B cell (primary cell): ENCODE data around the gene PDIA4. TPM values are rescaled to one million over a fixed set of nuclear protein-coding genes. Genes with fewer than 3 reads are reported as not detected.

Experiments used
- ATAC-seq: fragments of 200-7000 bp; cut with Tn5 transposase; one replicate; pipeline ENCODE4 v1.10.0; 2021; ENCODE audit warnings: low read depth, mild to moderate bottlenecking, moderate number of reproducible peaks, moderate library complexity
- CTCF ChIA-PET: fragments of 350-600 bp; sonication (Branson Sonifier 250); formaldehyde crosslinking; loops from one replicate; lab custom pipeline; 2021; ENCODE audit warnings: antibody characterized with exemption, inconsistent platforms; lab: Charles Lee
- POLR2A ChIA-PET: fragments of 350-600 bp; sonication (Branson Sonifier 250); formaldehyde crosslinking; loops from one replicate; lab custom pipeline; 2021; ENCODE audit warnings: antibody characterized with exemption; lab: Charles Lee
- DNase-seq: peaks from one replicate; pipeline ENCODE4 v3.0.0; 2013
- H2AFZ ChIP-seq: 2 replicates; pipeline ENCODE4 v1.6.1; 2012; ENCODE audit warnings: mild to moderate bottlenecking, low read depth, low read length; ENCODE audit not compliant: insufficient read depth, poor library complexity, severe bottlenecking
- H3K27ac ChIP-seq, 2 donors: 1 replicate in 1 of 2; 2 replicates in 1 of 2; pipeline ENCODE4 v1.5.1; 2012 to 2013; ENCODE audit warnings: low read length in 2 of 2, mild to moderate bottlenecking in 2 of 2, moderate library complexity in 1 of 2
- H3K27me3 ChIP-seq, 4 experiments: fragments of 200-600 bp in 1 of 4; sonication (generic) in 1 of 4; replicated peaks in 1 of 4; 1 replicate in 2 of 4; 2 replicates in 2 of 4; pipeline versions ENCODE4 v1.6.1 to v1.7.0; 2013 to 2016; ENCODE audit warnings: low read length in 3 of 4, mild to moderate bottlenecking in 2 of 4, mixed read lengths in 1 of 4, moderate library complexity in 1 of 4; ENCODE audit not compliant: insufficient read depth in 4 of 4, control insufficient read depth in 3 of 4; ENCODE audit errors: control extremely low read depth in 1 of 4
- H3K36me3 ChIP-seq, 2 experiments: replicated peaks in 1 of 2; 1 replicate in 1 of 2; 2 replicates in 1 of 2; pipeline versions ENCODE4 v1.6.1 to v1.7.1; 2013; ENCODE audit warnings: low read length in 1 of 2; ENCODE audit not compliant: insufficient read depth in 2 of 2, control insufficient read depth in 1 of 2; ENCODE audit errors: control extremely low read depth in 1 of 2, extremely low read depth in 1 of 2
- H3K4me1 ChIP-seq, 2 donors: fragments of 200-600 bp in 1 of 2; sonication (generic) in 1 of 2; 1 replicate in 1 of 2; 2 replicates in 1 of 2; pipeline versions ENCODE4 v1.5.1 to v1.6.1; 2013 to 2017; ENCODE audit warnings: low read length in 2 of 2; ENCODE audit not compliant: control insufficient read depth in 2 of 2, insufficient read depth in 2 of 2
- H3K4me2 ChIP-seq: replicated peaks from 2 replicates; pipeline ENCODE3; 2012; ENCODE audit warnings: mild to moderate bottlenecking, low read depth, low read length; ENCODE audit not compliant: poor library complexity, severe bottlenecking
- H3K4me3 ChIP-seq, 5 experiments: fragments of 200-600 bp in 1 of 5; sonication (generic) in 1 of 5; 1 replicate in 3 of 5; 2 replicates in 2 of 5; pipeline versions ENCODE4 v1.5.1 to v1.7.0; 2011 to 2016; ENCODE audit warnings: low read length in 4 of 5, mild to moderate bottlenecking in 4 of 5, low read depth in 2 of 5, control low read depth in 1 of 5, moderate library complexity in 1 of 5; ENCODE audit not compliant: insufficient read depth in 1 of 5; ENCODE audit errors: control extremely low read depth in 1 of 5, extremely low read depth in 1 of 5
- H3K79me2 ChIP-seq: fragments of 200-600 bp; sonication (generic); one replicate; pipeline ENCODE4 v1.6.0; 2016; ENCODE audit warnings: low read length; ENCODE audit not compliant: control insufficient read depth, insufficient read depth
- H3K9ac ChIP-seq: fragments of 200-600 bp; sonication (generic); 2 replicates; pipeline ENCODE4 v1.6.1; 2017; ENCODE audit warnings: mild to moderate bottlenecking, low read length, moderate library complexity
- H3K9me3 ChIP-seq, 3 donors: one replicate each; pipeline versions ENCODE4 v1.6.1 to v1.7.1; 2013; ENCODE audit warnings: low read length in 2 of 3; ENCODE audit not compliant: control insufficient read depth in 2 of 3, insufficient read depth in 1 of 3; ENCODE audit errors: control extremely low read depth in 1 of 3
- H4K20me1 ChIP-seq: 2 replicates; pipeline ENCODE4 v1.6.0; 2012; ENCODE audit warnings: mild to moderate bottlenecking, low read length; ENCODE audit not compliant: insufficient read depth, control insufficient read depth, poor library complexity, severe bottlenecking
- H3K27ac Mint-ChIP-seq: one replicate; pipeline ENCODE4 v1.8.0; 2021; ENCODE audit warnings: mixed read lengths
- H3K27me3 Mint-ChIP-seq: one replicate; pipeline ENCODE4 v1.8.0; 2021; ENCODE audit warnings: mixed read lengths
- H3K4me1 Mint-ChIP-seq: one replicate; pipeline ENCODE4 v1.8.0; 2021; ENCODE audit warnings: mixed read lengths
- H3K4me3 Mint-ChIP-seq: one replicate; pipeline ENCODE4 v1.8.0; 2021; ENCODE audit warnings: mixed read lengths
- H3K9me3 Mint-ChIP-seq: one replicate; pipeline ENCODE4 v1.8.0; 2022; ENCODE audit warnings: mixed read lengths; ENCODE audit not compliant: insufficient read depth
- EZH2 ChIP-seq: IDR thresholded peaks from 2 replicates; pipeline ENCODE4 v1.6.1; 2012; ENCODE audit warnings: borderline replicate concordance, low read depth, mild to moderate bottlenecking, moderate library complexity, low read length; ENCODE audit not compliant: insufficient read depth, poor library complexity, severe bottlenecking
- WGBS: methylation state at CpG from one replicate; pipeline ENCODE4 v1.1.5; 2013; ENCODE audit warnings: missing lambda C conversion rate; ENCODE audit not compliant: insufficient coverage; 5-methylcytosine and 5-hydroxymethylcytosine counted together
- intact Hi-C: fragments of 100-400 bp; cut with micrococcal nuclease; formaldehyde crosslinking; loops from one replicate; pipeline ENCODE4 v1.10.0; 2022
- polyA plus RNA-seq: library from polyadenylated mRNA; depleted of rRNA; stranded (reverse); fragments of >200 nt; gene quantifications from 2 replicates; pipeline ENCODE4 v1.2.3, GENCODE V29; 2012
- total RNA-seq, 2 donors: library from RNA; stranded (reverse); fragments of 120-200 nt in 1 of 2; gene quantifications; 1 replicate in 1 of 2; 2 replicates in 1 of 2; pipeline versions ENCODE4 v1.2.3 to v1.2.4, GENCODE V29; 2013 to 2022
- TF ChIP-seq, protein P1 (sequence below): fragments of 200-600 bp; IDR thresholded peaks from one replicate; pipeline ENCODE4 v1.8.0; 2022; ENCODE audit warnings: antibody characterized with exemption, mild to moderate bottlenecking

PDIA4 gene
- total and polyA plus RNA-seq, 2 donors (not counting 1 experiment from before 2014, with no cell fraction given) = 31.6 to 34.7 TPM

- Histone ChIP-seq H4K20me1 (no peaks in the 10 kb centered on the region), H3K4me3 (no peak overlapping the region), H3K9ac (no peak overlapping the region), H3K27me3 (no peaks in the 10 kb centered on the region), H3K27ac (no peak overlapping the region), H3K36me3 (peaks cover 0 to 65% of the 10 kb centered on the region in 2 experiments), H3K4me2 (peak overlapping the region; percentile 21), H2AFZ (peak overlapping the region; percentile 35), H3K9me3 (no peaks in the 10 kb centered on the region), H3K79me2 (peaks cover 6% of the 10 kb centered on the region), H3K4me1 (peaks cover 0 to 7% of the 10 kb centered on the region in 2 donors)
- ChIA-PET CTCF (interaction anchor here (0.6 to 3.8 kb wide), 35 partner anchors 8 to 493 kb away, joined by 3 to 64 read pairs (median 4); partner anchors contain the start of genes CUL1, PDIA4, ZNF282 and ZNF398), POLR2A (interaction anchor here (0.5 to 1.2 kb wide), 4 partner anchors 60 to 486 kb away, joined by 3 to 11 read pairs (median 5); no protein-coding TSS in a partner anchor)
- WGBS = 67% methylated on average over 15 of the region's 20 CpGs
- no peak overlapping the region for H3K27ac Mint-ChIP-seq
- H3K4me1 Mint-ChIP-seq = peaks cover 4% of the 10 kb centered on the region
- TF ChIP-seq, protein P1, sequence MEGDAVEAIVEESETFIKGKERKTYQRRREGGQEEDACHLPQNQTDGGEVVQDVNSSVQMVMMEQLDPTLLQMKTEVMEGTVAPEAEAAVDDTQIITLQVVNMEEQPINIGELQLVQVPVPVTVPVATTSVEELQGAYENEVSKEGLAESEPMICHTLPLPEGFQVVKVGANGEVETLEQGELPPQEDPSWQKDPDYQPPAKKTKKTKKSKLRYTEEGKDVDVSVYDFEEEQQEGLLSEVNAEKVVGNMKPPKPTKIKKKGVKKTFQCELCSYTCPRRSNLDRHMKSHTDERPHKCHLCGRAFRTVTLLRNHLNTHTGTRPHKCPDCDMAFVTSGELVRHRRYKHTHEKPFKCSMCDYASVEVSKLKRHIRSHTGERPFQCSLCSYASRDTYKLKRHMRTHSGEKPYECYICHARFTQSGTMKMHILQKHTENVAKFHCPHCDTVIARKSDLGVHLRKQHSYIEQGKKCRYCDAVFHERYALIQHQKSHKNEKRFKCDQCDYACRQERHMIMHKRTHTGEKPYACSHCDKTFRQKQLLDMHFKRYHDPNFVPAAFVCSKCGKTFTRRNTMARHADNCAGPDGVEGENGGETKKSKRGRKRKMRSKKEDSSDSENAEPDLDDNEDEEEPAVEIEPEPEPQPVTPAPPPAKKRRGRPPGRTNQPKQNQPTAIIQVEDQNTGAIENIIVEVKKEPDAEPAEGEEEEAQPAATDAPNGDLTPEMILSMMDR = peak; percentile 90
- TF ChIP-seq EZH2 = no peak
- intact Hi-C loops = loop anchor here (1.0 kb wide), 3 partner anchors 23 to 85 kb away; partner anchors contain the start of genes PDIA4 and ZNF786
- no peaks in the 10 kb centered on the region for H3K9me3 Mint-ChIP-seq
- peak; percentile 93 for ATAC-seq
- no peak overlapping the region for H3K4me3 Mint-ChIP-seq
- H3K27me3 Mint-ChIP-seq = no peaks in the 10 kb centered on the region
- DNase-seq = peak; percentile 86
Measured at GRCh38 chr7:149005427-149006344, 22.6 kb downstream of the PDIA4 start.
